ENCODE measurements around the gene KCND2. TPM values are rescaled to one million over a fixed set of nuclear protein-coding genes. Genes with fewer than 3 reads are reported as not detected.
"Not testable (repeated sequence)": the region's sequence is repeated elsewhere in the genome, so short reads cannot be mapped to it uniquely, and the experiment has no call there.

Gene KCND2
- total RNA-seq, 3 donors from 2014 or later = not detected

DNA sequence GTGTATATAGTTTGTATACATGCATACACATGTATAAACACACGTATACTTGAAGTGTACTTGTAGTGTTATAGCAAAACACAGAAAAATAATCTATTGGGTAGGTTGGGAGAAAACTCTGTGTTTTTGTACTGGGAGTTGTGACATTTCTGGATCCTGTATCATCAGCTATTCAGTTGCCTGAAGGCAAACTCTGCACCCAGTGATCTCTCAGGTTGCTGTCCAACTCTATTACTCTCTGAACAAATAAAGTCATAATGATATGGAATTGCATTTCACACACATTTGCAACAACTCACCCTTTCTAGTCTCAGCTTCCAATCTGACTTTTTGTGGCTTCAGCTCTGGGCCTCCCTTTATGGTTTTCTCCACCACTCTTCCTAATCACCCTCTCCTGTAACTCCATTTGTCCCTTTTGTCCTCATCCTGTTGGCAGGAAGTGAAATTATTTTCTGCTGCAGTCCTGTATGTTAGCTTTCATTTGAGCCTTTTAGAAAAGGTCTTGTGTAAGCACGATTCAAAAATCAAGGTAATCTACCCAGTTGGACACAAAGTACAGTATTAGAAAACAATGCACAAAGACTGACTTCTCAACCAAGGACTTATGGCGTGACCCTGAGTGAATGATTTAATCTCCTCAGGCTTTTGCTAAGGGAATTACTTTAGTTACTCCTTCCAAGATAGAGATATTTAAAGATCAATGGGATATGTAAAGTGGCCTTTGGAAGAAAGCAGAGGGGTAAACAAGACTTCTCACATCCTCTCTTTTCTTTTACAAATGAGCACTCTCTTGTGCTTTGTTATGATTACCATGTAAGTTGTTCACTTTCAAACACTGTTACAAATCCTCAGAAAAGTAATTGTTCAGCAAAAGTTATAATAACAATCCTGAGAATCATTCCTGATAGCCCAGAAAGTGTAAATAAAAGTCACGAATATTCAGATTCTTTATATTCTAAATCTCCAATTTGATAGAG, 249.1 kb downstream of the KCND2 start:
- DNase-seq = no peak
- Mint-ChIP-seq H3K4me3 (no peak overlapping the region), H3K36me3 (ENCODE audit: insufficient read depth) (no peaks in the 10 kb centered on the region), H3K9me3 (peaks cover 4% of the 10 kb centered on the region), H3K4me1 (ENCODE audit: low read depth) (no peaks in the 10 kb centered on the region), H3K27me3 (ENCODE audit: low read depth) (no peaks in the 10 kb centered on the region)
- no peak for ATAC-seq

DNA sequence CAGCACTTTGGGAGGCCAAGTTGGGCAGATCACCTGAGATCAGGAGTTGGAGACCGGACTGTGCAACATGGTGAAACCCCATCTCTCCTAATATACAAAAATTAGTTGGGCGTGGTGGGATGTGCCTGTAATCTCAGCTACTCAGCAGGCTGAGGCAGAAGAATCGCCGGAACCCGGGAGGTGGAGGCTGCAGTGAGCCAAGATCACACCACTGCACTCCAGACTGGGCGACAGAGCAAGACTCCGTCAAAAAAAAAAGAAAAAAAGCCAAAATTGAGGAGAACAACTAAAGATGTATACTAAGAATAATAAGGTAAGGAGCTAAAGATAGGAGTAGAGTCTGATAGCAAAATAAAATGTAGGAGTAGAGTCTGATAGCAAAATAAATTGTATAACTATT, 251.0 kb downstream of the KCND2 start:
- no peaks in the 10 kb centered on the region for H3K9me3 Mint-ChIP-seq

DNA sequence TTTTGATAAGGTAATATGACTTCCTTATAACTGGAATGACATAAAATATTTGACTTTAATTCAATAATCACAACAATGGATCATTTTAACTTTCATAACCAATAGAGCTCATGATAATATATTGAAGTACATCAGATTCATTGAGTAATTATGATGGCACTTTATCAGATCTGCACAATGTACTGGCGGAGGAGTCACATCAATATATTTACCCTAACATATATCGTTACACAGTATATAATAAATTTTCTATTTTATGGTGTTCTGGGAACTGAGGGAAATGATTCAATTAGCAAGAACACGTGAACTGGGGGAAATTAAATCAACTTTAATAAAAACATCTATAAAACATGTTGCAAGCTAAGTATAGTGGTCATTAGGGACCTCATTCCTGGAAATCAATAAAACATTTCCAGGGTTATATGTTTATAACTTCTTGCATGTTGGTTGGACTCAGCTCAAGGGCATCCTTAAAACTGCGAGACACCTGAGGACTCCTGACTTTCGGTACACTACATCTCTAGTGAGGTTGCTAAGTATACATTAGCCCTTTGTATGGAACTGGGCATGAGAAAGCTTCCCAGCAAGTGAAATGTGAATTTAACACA, 254.0 kb downstream of the KCND2 start:
- Mint-ChIP-seq H3K4me1 (ENCODE audit: low read depth) (no peaks in the 10 kb centered on the region), H3K27me3 (ENCODE audit: low read depth) (no peaks in the 10 kb centered on the region), H3K36me3 (ENCODE audit: insufficient read depth) (no peaks in the 10 kb centered on the region), H3K4me3 (no peak overlapping the region), H3K9me3 (no peaks in the 10 kb centered on the region)
- ATAC-seq = no peak
- no peak for DNase-seq

More for the DNA sequence above, 251.0 kb downstream of the KCND2 start:
- ATAC-seq (no peak), DNase-seq (no peak)
- no peak overlapping the region for H3K4me3 Mint-ChIP-seq
- H3K36me3 Mint-ChIP-seq (ENCODE audit: insufficient read depth) = no peaks in the 10 kb centered on the region
- H3K4me1 Mint-ChIP-seq (ENCODE audit: low read depth) = no peaks in the 10 kb centered on the region
- H3K27me3 Mint-ChIP-seq (ENCODE audit: low read depth) = no peaks in the 10 kb centered on the region

DNA sequence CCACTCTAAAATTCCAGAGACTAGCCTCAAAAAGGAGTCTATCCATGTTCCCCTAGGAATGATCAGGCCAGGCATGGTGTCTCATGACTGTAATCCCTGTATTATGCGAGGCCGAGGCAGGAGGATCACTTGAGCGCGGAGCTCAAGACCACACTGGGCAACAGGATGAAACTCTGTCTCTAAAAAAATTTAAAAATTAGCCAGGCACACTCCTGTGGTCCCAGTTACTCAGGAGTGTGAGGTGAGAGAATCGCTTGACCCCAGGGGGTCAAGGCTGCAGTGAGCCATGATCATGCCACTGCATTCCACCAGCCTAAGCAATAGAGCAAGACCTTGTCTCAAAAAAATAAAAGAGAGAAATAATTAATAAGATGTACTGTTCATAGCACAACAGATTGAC, 256.8 kb downstream of the KCND2 start:
- H3K27me3 Mint-ChIP-seq (ENCODE audit: low read depth) = no peaks in the 10 kb centered on the region
- DNase-seq (no peak), ATAC-seq (no peak)
- no peak overlapping the region for H3K4me3 Mint-ChIP-seq
- no peaks in the 10 kb centered on the region for H3K9me3 Mint-ChIP-seq
- H3K4me1 Mint-ChIP-seq (ENCODE audit: low read depth) = no peaks in the 10 kb centered on the region
- H3K36me3 Mint-ChIP-seq (ENCODE audit: insufficient read depth) = no peaks in the 10 kb centered on the region

DNA sequence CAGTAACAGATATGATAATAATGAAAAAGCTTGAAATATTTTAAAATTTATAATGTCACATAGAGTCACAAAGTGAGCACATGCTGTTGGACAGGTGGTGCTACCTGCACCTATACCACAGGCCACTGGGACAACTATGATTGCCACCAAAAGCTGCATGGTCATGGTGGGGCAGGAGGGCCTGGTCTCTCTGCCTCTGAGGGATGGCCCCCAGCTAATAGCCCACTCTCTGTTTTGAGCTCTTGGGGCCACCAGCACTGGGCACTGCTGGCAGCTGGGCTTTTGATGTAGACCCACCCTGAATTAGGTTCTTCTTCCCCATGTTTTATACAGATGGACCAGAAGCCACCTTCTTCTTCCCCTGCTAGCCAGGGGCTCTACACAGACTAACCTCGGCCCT, 265.4 kb downstream of the KCND2 start:
- no peak overlapping the region for H3K4me3 Mint-ChIP-seq
- no peak for ATAC-seq
- no peaks in the 10 kb centered on the region for H3K27me3 Mint-ChIP-seq (ENCODE audit: low read depth)
- no peak for DNase-seq
- no peaks in the 10 kb centered on the region for H3K9me3 Mint-ChIP-seq
- H3K4me1 Mint-ChIP-seq (ENCODE audit: low read depth) = no peaks in the 10 kb centered on the region
- no peaks in the 10 kb centered on the region for H3K36me3 Mint-ChIP-seq (ENCODE audit: insufficient read depth)

- DNase-seq (no peak), ATAC-seq (no peak)
- Mint-ChIP-seq H3K9me3 (no peaks in the 10 kb centered on the region), H3K27me3 (ENCODE audit: low read depth) (no peaks in the 10 kb centered on the region), H3K4me3 (no peak overlapping the region), H3K36me3 (ENCODE audit: insufficient read depth) (no peaks in the 10 kb centered on the region), H3K4me1 (ENCODE audit: low read depth) (no peaks in the 10 kb centered on the region)
Measured at GRCh38 chr7:120539321-120539720, 266.3 kb downstream of the KCND2 start.

GRCh38 chr7:120547605-120548004, 274.6 kb downstream of the KCND2 start:
- no peak for ATAC-seq
- H3K4me3 Mint-ChIP-seq = no peak overlapping the region
- H3K27me3 Mint-ChIP-seq (ENCODE audit: low read depth) = no peaks in the 10 kb centered on the region
- H3K9me3 Mint-ChIP-seq = peaks cover 3% of the 10 kb centered on the region
- no peaks in the 10 kb centered on the region for H3K4me1 Mint-ChIP-seq (ENCODE audit: low read depth)
- H3K36me3 Mint-ChIP-seq (ENCODE audit: insufficient read depth) = no peaks in the 10 kb centered on the region
- no peak for DNase-seq

- no peaks in the 10 kb centered on the region for H3K27me3 Mint-ChIP-seq (ENCODE audit: low read depth)
- no peaks in the 10 kb centered on the region for H3K36me3 Mint-ChIP-seq (ENCODE audit: insufficient read depth)
- ATAC-seq (no peak), DNase-seq (no peak)
- no peaks in the 10 kb centered on the region for H3K4me1 Mint-ChIP-seq (ENCODE audit: low read depth)
- H3K9me3 Mint-ChIP-seq = no peaks in the 10 kb centered on the region
- no peak overlapping the region for H3K4me3 Mint-ChIP-seq
Measured at GRCh38 chr7:120550494-120551048, 277.6 kb downstream of the KCND2 start.

- Mint-ChIP-seq H3K4me3 (no peak overlapping the region), H3K9me3 (peaks cover 6% of the 10 kb centered on the region), H3K36me3 (ENCODE audit: insufficient read depth) (no peaks in the 10 kb centered on the region), H3K4me1 (ENCODE audit: low read depth) (no peaks in the 10 kb centered on the region), H3K27me3 (ENCODE audit: low read depth) (no peaks in the 10 kb centered on the region)
- ATAC-seq (no peak), DNase-seq (no peak)
Measured at GRCh38 chr7:120553491-120553890, 280.5 kb downstream of the KCND2 start.

DNA sequence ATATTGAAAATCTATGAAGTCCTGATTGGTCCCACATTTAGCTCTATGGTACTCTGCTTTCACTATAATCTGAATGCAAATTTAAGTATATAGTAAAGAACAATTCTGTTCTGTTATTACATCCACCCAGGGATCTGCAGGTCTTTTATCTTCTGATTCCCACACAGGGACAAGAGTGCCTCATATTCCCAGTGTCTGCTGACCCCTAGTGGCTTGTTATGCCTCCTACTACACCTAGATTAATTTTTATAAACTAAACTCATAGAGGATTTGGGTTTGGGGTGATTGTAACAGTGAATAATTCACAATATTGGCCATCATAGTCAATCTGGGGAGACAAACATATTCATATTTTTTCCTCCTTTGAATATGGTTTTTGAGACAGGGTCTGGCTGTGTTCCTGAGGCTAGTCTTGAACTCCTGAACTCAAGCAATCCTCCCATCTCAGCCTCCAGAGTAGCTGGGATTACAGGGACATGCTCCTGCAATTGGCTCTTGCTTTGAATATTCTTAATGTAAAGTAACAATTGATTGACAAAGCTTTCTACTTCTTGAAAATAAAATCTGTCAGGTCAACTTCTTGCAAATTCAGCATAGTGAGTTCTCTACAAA, 282.1 kb downstream of the KCND2 start:
- H3K4me3 Mint-ChIP-seq = no peak overlapping the region
- ATAC-seq (no peak), DNase-seq (no peak)
- H3K4me1 Mint-ChIP-seq (ENCODE audit: low read depth) = no peaks in the 10 kb centered on the region
- H3K9me3 Mint-ChIP-seq = peaks cover 6% of the 10 kb centered on the region
- no peaks in the 10 kb centered on the region for H3K27me3 Mint-ChIP-seq (ENCODE audit: low read depth)
- H3K36me3 Mint-ChIP-seq (ENCODE audit: insufficient read depth) = no peaks in the 10 kb centered on the region

GRCh38 chr7:120564145-120564544, 291.2 kb downstream of the KCND2 start:
- peaks cover 8% of the 10 kb centered on the region for H3K9me3 Mint-ChIP-seq
- H3K36me3 Mint-ChIP-seq (ENCODE audit: insufficient read depth) = no peaks in the 10 kb centered on the region
- ATAC-seq (no peak), DNase-seq (no peak)
- no peak overlapping the region for H3K4me3 Mint-ChIP-seq
- H3K27me3 Mint-ChIP-seq (ENCODE audit: low read depth) = no peaks in the 10 kb centered on the region
- H3K4me1 Mint-ChIP-seq (ENCODE audit: low read depth) = no peaks in the 10 kb centered on the region

GRCh38 chr7:120567204-120567603, 294.2 kb downstream of the KCND2 start:
- no peaks in the 10 kb centered on the region for H3K27me3 Mint-ChIP-seq (ENCODE audit: low read depth)
- no peaks in the 10 kb centered on the region for H3K4me1 Mint-ChIP-seq (ENCODE audit: low read depth)
- ATAC-seq (no peak), DNase-seq (no peak)
- H3K36me3 Mint-ChIP-seq (ENCODE audit: insufficient read depth) = no peaks in the 10 kb centered on the region
- H3K9me3 Mint-ChIP-seq = peaks cover 4% of the 10 kb centered on the region
- H3K4me3 Mint-ChIP-seq = no peak overlapping the region

GRCh38 chr7:120578657-120579056, 305.7 kb downstream of the KCND2 start:
- not testable (repeated sequence) for H3K4me3 Mint-ChIP-seq; ATAC-seq; H3K36me3 Mint-ChIP-seq (ENCODE audit: insufficient read depth); H3K9me3 Mint-ChIP-seq; H3K27me3 Mint-ChIP-seq (ENCODE audit: low read depth); DNase-seq; H3K4me1 Mint-ChIP-seq (ENCODE audit: low read depth)

DNA sequence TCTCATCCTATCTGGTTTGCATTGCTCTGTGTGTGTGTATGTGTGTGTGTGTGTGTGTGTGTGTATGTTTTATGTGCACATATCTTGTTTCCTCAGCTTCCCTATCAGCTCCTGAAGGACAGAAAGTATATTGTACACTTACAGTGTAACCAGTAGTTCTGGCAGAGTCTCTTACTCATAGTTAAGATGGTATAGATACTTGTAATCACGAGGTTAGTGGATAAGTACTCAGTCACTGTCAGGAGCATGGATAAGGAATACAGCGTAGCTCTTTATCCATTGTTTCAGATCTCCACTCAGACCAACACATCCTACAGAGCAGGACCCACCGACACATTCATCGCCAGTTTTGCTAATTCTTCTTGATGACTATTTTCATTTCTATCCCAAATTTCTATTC, 309.9 kb downstream of the KCND2 start:
- peaks cover 5% of the 10 kb centered on the region for H3K9me3 Mint-ChIP-seq
- H3K36me3 Mint-ChIP-seq (ENCODE audit: insufficient read depth) = no peaks in the 10 kb centered on the region
- H3K27me3 Mint-ChIP-seq (ENCODE audit: low read depth) = no peaks in the 10 kb centered on the region
- ATAC-seq (no peak), DNase-seq (no peak)
- no peak overlapping the region for H3K4me3 Mint-ChIP-seq
- H3K4me1 Mint-ChIP-seq (ENCODE audit: low read depth) = no peaks in the 10 kb centered on the region

Measured in activated T-cell treated with anti-CD3 and anti-CD28 coated beads, Interleukin-2, amount 50 U/mL, for 4 hours (primary cell).